SJCRH30 (cell line): ENCODE results near the gene PLPP4. TPM values are rescaled to one million over a fixed set of nuclear protein-coding genes. Genes with fewer than 3 reads are reported as not detected.

Experiments used
- DNase-seq, 2 experiments: peaks; one replicate each; pipeline ENCODE4 v3.0.0-alpha.2; 2015 to 2020
- H3K27ac ChIP-seq: fragments of 250-450 bp; sonication (Bioruptor Pico); 2 replicates; pipeline ENCODE4 v1.5.1; 2020; ENCODE audit warnings: mild to moderate bottlenecking, moderate library complexity
- H3K27me3 ChIP-seq: fragments of 250-450 bp; sonication (Bioruptor Pico); 2 replicates; pipeline ENCODE4 v1.5.1; 2020; ENCODE audit warnings: mild to moderate bottlenecking, moderate library complexity
- H3K36me3 ChIP-seq: fragments of 250-450 bp; sonication (Bioruptor Pico); 2 replicates; pipeline ENCODE4 v1.5.1; 2020; ENCODE audit warnings: mild to moderate bottlenecking, moderate library complexity
- H3K4me1 ChIP-seq: fragments of 250-450 bp; sonication (Bioruptor Pico); 2 replicates; pipeline ENCODE4 v1.5.1; 2020; ENCODE audit warnings: mild to moderate bottlenecking, moderate library complexity
- H3K4me3 ChIP-seq: fragments of 250-450 bp; sonication (Bioruptor Pico); 2 replicates; pipeline ENCODE4 v1.5.1; 2020; ENCODE audit warnings: mild to moderate bottlenecking, moderate library complexity
- H3K9me3 ChIP-seq: fragments of 250-450 bp; sonication (Bioruptor Pico); replicated peaks from 2 replicates; pipeline ENCODE4 v1.5.1; 2020; ENCODE audit warnings: mild to moderate bottlenecking, moderate library complexity
- total RNA-seq: library from RNA; depleted of rRNA; stranded (reverse); fragments of >200 nt; shearing (Covaris generic); gene quantifications from 2 replicates; pipeline ENCODE4 v1.2.3, GENCODE V29; 2014

PLPP4 gene
- total RNA-seq, 1 experiment from 2014 or later, result 0.12 TPM

GRCh38 chr10:120601999-120602398, 145.0 kb downstream of the PLPP4 start:
- H3K9me3 ChIP-seq, result no peaks in the 10 kb centered on the region; the same call in 1 of the 2 replicates
- no peak overlapping the region for H3K27ac ChIP-seq
- no peak for DNase-seq
- H3K36me3 ChIP-seq, result no peaks in the 10 kb centered on the region
- no peak overlapping the region for H3K4me3 ChIP-seq
- peaks cover 12% of the 10 kb centered on the region; the same call in 1 of the 2 replicates for H3K27me3 ChIP-seq
- H3K4me1 ChIP-seq, result peaks cover 6% of the 10 kb centered on the region; the same call in 1 of the 2 replicates

- H3K36me3 ChIP-seq, result no peaks in the 10 kb centered on the region
Measured at GRCh38 chr10:120605410-120605809, 148.4 kb downstream of the PLPP4 start.

GRCh38 chr10:120606051-120606764, 149.2 kb downstream of the PLPP4 start:
- H3K36me3 ChIP-seq, result no peaks in the 10 kb centered on the region
- H3K27me3 ChIP-seq, result no peaks in the 10 kb centered on the region; the same call in 1 of the 2 replicates
- H3K4me1 ChIP-seq, result peaks cover 2% of the 10 kb centered on the region; the same call in 1 of the 2 replicates
- H3K27ac ChIP-seq, result no peak overlapping the region
- no peak overlapping the region for H3K4me3 ChIP-seq
- H3K9me3 ChIP-seq, result no peaks in the 10 kb centered on the region; the same call in 1 of the 2 replicates
- DNase-seq, result no peak

More at GRCh38 chr10:120605410-120605809, 148.4 kb downstream of the PLPP4 start:
- DNase-seq, result no peak
- Histone ChIP-seq H3K27ac (no peak overlapping the region), H3K4me3 (no peak overlapping the region), H3K4me1 (peaks cover 3% of the 10 kb centered on the region; the same call in 1 of the 2 replicates), H3K27me3 (no peaks in the 10 kb centered on the region; the same call in 1 of the 2 replicates), H3K9me3 (no peaks in the 10 kb centered on the region; the same call in 1 of the 2 replicates)

GRCh38 chr10:120607016-120607709, 150.1 kb downstream of the PLPP4 start:
- no peaks in the 10 kb centered on the region for H3K9me3 ChIP-seq
- DNase-seq, result no peak

GRCh38 chr10:120607710-120608703, 151.0 kb downstream of the PLPP4 start:
- no peak overlapping the region for H3K27ac ChIP-seq
- no peaks in the 10 kb centered on the region for H3K9me3 ChIP-seq
- H3K27me3 ChIP-seq, result no peaks in the 10 kb centered on the region
- H3K4me3 ChIP-seq, result no peak overlapping the region
- H3K36me3 ChIP-seq, result no peaks in the 10 kb centered on the region
- no peaks in the 10 kb centered on the region for H3K4me1 ChIP-seq
- no peak for DNase-seq

More at GRCh38 chr10:120607016-120607709, 150.1 kb downstream of the PLPP4 start:
- Histone ChIP-seq H3K4me1 (no peaks in the 10 kb centered on the region), H3K27ac (no peak overlapping the region), H3K36me3 (no peaks in the 10 kb centered on the region), H3K27me3 (no peaks in the 10 kb centered on the region), H3K4me3 (no peak overlapping the region)

- H3K27ac ChIP-seq, result no peak overlapping the region
- H3K9me3 ChIP-seq, result no peaks in the 10 kb centered on the region
- no peaks in the 10 kb centered on the region for H3K36me3 ChIP-seq
- no peaks in the 10 kb centered on the region for H3K4me1 ChIP-seq
- H3K4me3 ChIP-seq, result no peak overlapping the region
- no peak for DNase-seq
- no peaks in the 10 kb centered on the region for H3K27me3 ChIP-seq
Measured at GRCh38 chr10:120609006-120609405, 152.0 kb downstream of the PLPP4 start.

GRCh38 chr10:120610791-120611190, 153.8 kb downstream of the PLPP4 start:
- no peaks in the 10 kb centered on the region for H3K4me1 ChIP-seq
- no peak for DNase-seq
- H3K4me3 ChIP-seq, result no peak overlapping the region
- no peaks in the 10 kb centered on the region for H3K27me3 ChIP-seq
- no peaks in the 10 kb centered on the region for H3K36me3 ChIP-seq
- no peak overlapping the region for H3K27ac ChIP-seq
- no peaks in the 10 kb centered on the region for H3K9me3 ChIP-seq

- no peaks in the 10 kb centered on the region for H3K36me3 ChIP-seq
- H3K27me3 ChIP-seq, result no peaks in the 10 kb centered on the region
- H3K4me1 ChIP-seq, result no peaks in the 10 kb centered on the region
Measured at GRCh38 chr10:120612756-120613155, 155.7 kb downstream of the PLPP4 start.

GRCh38 chr10:120613180-120613579, 156.2 kb downstream of the PLPP4 start:
- Histone ChIP-seq H3K36me3 (no peaks in the 10 kb centered on the region), H3K4me3 (no peak overlapping the region), H3K27me3 (no peaks in the 10 kb centered on the region), H3K4me1 (no peaks in the 10 kb centered on the region), H3K9me3 (no peaks in the 10 kb centered on the region), H3K27ac (no peak overlapping the region)
- no peak for DNase-seq

More at GRCh38 chr10:120612756-120613155, 155.7 kb downstream of the PLPP4 start:
- Histone ChIP-seq H3K27ac (no peak overlapping the region), H3K4me3 (no peak overlapping the region), H3K9me3 (no peaks in the 10 kb centered on the region)
- no peak for DNase-seq

- Histone ChIP-seq H3K27ac (no peak overlapping the region), H3K4me3 (no peak overlapping the region), H3K36me3 (no peaks in the 10 kb centered on the region), H3K27me3 (no peaks in the 10 kb centered on the region), H3K9me3 (no peaks in the 10 kb centered on the region), H3K4me1 (no peaks in the 10 kb centered on the region)
- DNase-seq, result no peak
Measured at GRCh38 chr10:120614680-120615079, 157.7 kb downstream of the PLPP4 start.

- no peak for DNase-seq
- no peaks in the 10 kb centered on the region for H3K9me3 ChIP-seq
Measured at GRCh38 chr10:120616311-120616911, 159.4 kb downstream of the PLPP4 start.

GRCh38 chr10:120628197-120628596, 171.2 kb downstream of the PLPP4 start:
- no peak for DNase-seq
- no peaks in the 10 kb centered on the region for H3K36me3 ChIP-seq
- 0 out of 2 replicates have a peak, but pooled peaks cover 5% of the 10 kb centered on the region for H3K27me3 ChIP-seq
- no peak overlapping the region for H3K27ac ChIP-seq
- H3K4me3 ChIP-seq, result no peak overlapping the region
- H3K9me3 ChIP-seq, result no peaks in the 10 kb centered on the region
- H3K4me1 ChIP-seq, result no peaks in the 10 kb centered on the region

More at GRCh38 chr10:120616311-120616911, 159.4 kb downstream of the PLPP4 start:
- H3K27ac ChIP-seq, result no peak overlapping the region
- H3K4me1 ChIP-seq, result no peaks in the 10 kb centered on the region
- no peak overlapping the region for H3K4me3 ChIP-seq
- no peaks in the 10 kb centered on the region for H3K36me3 ChIP-seq
- no peaks in the 10 kb centered on the region for H3K27me3 ChIP-seq

GRCh38 chr10:120630266-120630665, 173.2 kb downstream of the PLPP4 start:
- 0 out of 2 replicates have a peak, but pooled peaks cover 5% of the 10 kb centered on the region for H3K27me3 ChIP-seq
- H3K9me3 ChIP-seq, result no peaks in the 10 kb centered on the region
- DNase-seq, result no peak
- H3K27ac ChIP-seq, result no peak overlapping the region
- H3K4me3 ChIP-seq, result no peak overlapping the region
- no peaks in the 10 kb centered on the region for H3K4me1 ChIP-seq
- H3K36me3 ChIP-seq, result no peaks in the 10 kb centered on the region

- H3K9me3 ChIP-seq, result no peaks in the 10 kb centered on the region
- no peaks in the 10 kb centered on the region for H3K36me3 ChIP-seq
- no peaks in the 10 kb centered on the region for H3K4me1 ChIP-seq
Measured at GRCh38 chr10:120632047-120632446, 175.0 kb downstream of the PLPP4 start.

More at GRCh38 chr10:120632047-120632446, 175.0 kb downstream of the PLPP4 start:
- no peak for DNase-seq
- Histone ChIP-seq H3K27me3 (no peaks in the 10 kb centered on the region), H3K27ac (no peak overlapping the region), H3K4me3 (no peak overlapping the region)
